Progenitor cell of endocrine pancreas (in vitro differentiated cells): ENCODE measurements around the gene FSTL1. TPM values are rescaled to one million over a fixed set of nuclear protein-coding genes. Genes with fewer than 3 reads are reported as not detected.

Source experiments
- DNase-seq: peaks from one replicate; pipeline ENCODE4 v3.0.0; 2021; ENCODE audit warnings: low spot score; ENCODE audit not compliant: unreplicated experiment
- H3K27ac Mint-ChIP-seq: 2 replicates; pipeline ENCODE4 v1.8.0; 2021; ENCODE audit warnings: mild to moderate bottlenecking, moderate library complexity, mixed read lengths
- H3K27me3 Mint-ChIP-seq: 2 replicates; pipeline ENCODE4 v1.8.0; 2021; ENCODE audit warnings: mixed read lengths
- H3K36me3 Mint-ChIP-seq: 2 replicates; pipeline ENCODE4 v1.8.0; 2022; ENCODE audit warnings: mixed read lengths; ENCODE audit not compliant: insufficient read depth
- H3K4me1 Mint-ChIP-seq: 2 replicates; pipeline ENCODE4 v1.8.0; 2021; ENCODE audit warnings: low read depth, mixed read lengths
- H3K4me3 Mint-ChIP-seq: 2 replicates; pipeline ENCODE4 v1.8.0; 2021; ENCODE audit warnings: low read depth, mild to moderate bottlenecking, moderate library complexity, mixed read lengths
- H3K9me3 Mint-ChIP-seq: 2 replicates; pipeline ENCODE4 v1.8.0; 2021; ENCODE audit warnings: low read depth, mixed read lengths
- total RNA-seq: library from RNA; stranded (reverse); gene quantifications from 2 replicates; pipeline ENCODE4 v1.2.1, GENCODE V29; 2021
- TF ChIP-seq, protein P1 (sequence below): fragments of 200-600 bp; sonication (generic); IDR thresholded peaks from one replicate; pipeline ENCODE4 v1.5.0; 2021; ENCODE audit warnings: antibody characterized with exemption, mild to moderate bottlenecking; ENCODE audit not compliant: unreplicated experiment

Gene FSTL1
- total RNA-seq, 1 donor from 2014 or later, result 210 TPM

DNA sequence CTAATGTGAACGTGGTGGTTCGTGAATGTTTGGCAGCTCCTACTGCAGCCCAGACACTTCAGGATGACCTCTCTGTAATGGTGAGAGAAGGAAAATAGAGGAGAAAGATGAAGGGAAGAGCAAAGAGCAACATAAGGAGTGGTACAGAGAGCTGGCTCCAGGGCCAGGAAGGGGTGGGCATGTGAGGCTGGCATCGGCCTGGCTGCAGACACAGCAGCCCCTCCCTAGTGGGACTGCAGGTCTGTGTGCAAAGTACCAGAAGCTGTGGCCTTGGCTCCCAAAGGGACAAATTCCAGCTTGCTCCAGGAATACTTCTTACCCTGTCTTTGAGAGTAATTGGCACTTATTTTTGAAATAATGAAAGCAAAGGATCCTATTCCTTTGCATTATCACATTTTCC lies 10.0 kb downstream of the FSTL1 start:
- DNase-seq, result no peak
- H3K27ac Mint-ChIP-seq, result no peak overlapping the region
- H3K4me1 Mint-ChIP-seq, result peaks cover 17% of the 10 kb centered on the region
- TF ChIP-seq, protein P1, sequence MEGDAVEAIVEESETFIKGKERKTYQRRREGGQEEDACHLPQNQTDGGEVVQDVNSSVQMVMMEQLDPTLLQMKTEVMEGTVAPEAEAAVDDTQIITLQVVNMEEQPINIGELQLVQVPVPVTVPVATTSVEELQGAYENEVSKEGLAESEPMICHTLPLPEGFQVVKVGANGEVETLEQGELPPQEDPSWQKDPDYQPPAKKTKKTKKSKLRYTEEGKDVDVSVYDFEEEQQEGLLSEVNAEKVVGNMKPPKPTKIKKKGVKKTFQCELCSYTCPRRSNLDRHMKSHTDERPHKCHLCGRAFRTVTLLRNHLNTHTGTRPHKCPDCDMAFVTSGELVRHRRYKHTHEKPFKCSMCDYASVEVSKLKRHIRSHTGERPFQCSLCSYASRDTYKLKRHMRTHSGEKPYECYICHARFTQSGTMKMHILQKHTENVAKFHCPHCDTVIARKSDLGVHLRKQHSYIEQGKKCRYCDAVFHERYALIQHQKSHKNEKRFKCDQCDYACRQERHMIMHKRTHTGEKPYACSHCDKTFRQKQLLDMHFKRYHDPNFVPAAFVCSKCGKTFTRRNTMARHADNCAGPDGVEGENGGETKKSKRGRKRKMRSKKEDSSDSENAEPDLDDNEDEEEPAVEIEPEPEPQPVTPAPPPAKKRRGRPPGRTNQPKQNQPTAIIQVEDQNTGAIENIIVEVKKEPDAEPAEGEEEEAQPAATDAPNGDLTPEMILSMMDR, result no peak
- no peaks in the 10 kb centered on the region for H3K27me3 Mint-ChIP-seq
- H3K36me3 Mint-ChIP-seq, result peaks cover 6% of the 10 kb centered on the region
- no peaks in the 10 kb centered on the region for H3K9me3 Mint-ChIP-seq
- H3K4me3 Mint-ChIP-seq, result no peak overlapping the region

DNA sequence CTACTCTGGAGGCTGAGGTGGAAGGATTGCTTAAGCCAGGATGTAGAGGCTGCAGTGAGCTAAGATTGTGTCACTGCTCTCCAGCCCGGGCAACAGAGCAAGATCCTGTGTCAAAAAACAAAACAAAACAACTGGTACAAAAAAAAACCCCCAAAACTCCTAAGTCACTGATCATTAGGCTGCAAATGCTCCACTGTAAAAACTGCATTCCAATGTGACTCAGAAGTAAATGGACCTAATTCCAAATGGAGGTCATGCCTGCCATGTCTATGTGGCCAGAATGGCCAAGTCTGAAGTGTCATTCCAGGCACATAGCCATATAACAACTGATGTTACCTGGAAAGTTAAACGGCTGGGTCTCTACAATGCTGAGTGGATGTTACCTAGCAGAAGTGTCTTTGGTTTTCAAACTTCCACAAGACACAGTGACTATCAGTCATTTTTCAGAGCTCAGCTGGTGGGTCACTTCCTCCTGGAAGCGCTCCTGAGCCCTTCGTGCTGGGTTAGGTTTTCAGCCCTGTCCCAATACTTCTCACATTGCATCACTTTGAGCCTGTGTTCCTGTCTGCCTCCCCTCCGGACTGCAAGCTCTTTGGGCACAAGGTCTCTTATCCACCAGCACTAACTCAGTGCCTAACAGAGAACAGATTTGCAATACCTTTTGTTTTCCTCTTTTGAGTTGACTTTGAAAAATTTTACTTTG lies 10.6 kb downstream of the FSTL1 start:
- Mint-ChIP-seq H3K27me3 (no peaks in the 10 kb centered on the region), H3K36me3 (peaks cover 10% of the 10 kb centered on the region), H3K9me3 (no peaks in the 10 kb centered on the region), H3K27ac (no peak overlapping the region), H3K4me3 (no peak overlapping the region), H3K4me1 (peaks cover 23% of the 10 kb centered on the region)
- no peak for DNase-seq
- TF ChIP-seq, protein P1, result no peak

DNA sequence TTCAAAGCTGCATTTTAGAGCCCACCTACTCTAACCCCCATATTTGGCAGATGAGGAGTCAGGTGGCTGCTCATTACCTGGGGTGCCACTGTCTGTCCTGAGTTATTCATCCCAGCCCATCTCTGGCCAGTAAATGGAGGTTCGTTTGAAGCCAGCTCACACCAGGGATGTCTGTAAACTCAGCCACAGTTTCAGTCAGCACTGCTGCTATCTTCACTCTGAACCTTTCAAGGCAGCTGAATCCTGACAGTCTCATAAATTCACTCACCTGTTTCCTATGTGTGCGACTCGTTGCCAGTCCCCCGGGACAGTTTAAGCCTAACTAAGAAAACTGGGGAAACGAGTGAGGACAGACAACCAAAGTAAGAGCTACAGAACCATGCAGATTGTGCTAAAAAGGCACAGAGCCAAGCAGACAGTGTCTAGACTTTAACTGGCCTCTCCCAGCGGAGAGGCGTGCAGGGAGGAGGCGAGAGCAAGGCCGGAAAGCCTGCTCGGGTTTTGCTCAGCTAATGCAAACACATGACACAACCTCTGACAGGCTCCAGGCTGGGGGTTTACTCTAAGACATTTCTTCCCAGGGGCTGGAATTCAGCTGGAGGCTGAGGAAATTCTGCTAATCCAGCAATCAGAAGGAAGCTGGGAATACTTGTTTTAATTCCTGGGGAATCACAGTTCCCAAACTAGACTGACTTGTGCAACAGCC lies 12.0 kb downstream of the FSTL1 start:
- Mint-ChIP-seq H3K4me1 (peaks cover 23% of the 10 kb centered on the region), H3K36me3 (peaks cover 12% of the 10 kb centered on the region)
- TF ChIP-seq, protein P1, result no peak

DNA sequence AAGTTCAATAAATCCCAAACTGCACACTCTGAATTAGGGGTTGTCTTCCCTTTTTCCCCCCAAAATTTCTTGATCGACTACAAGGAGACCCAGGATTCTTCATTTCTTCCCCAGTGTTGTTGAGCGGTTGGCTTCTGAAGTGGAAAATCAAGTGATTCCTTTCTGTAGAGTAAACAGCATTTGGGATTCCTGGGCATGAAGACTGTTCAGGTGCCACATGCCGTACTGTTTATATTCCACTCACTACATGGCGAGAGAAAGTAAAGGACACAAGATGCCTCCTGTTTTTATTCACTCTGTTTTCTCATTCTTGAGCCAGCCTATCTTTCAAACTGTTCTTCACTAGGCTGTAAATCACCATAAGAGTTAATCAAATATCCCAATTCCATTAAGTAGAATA lies 12.6 kb downstream of the FSTL1 start:
- DNase-seq, result no peak
- peaks cover 23% of the 10 kb centered on the region for H3K4me1 Mint-ChIP-seq
- no peak overlapping the region for H3K4me3 Mint-ChIP-seq
- no peaks in the 10 kb centered on the region for H3K27me3 Mint-ChIP-seq
- TF ChIP-seq, protein P1, result no peak
- peak overlapping the region; percentile 65 for H3K27ac Mint-ChIP-seq
- peaks cover 16% of the 10 kb centered on the region for H3K36me3 Mint-ChIP-seq
- no peaks in the 10 kb centered on the region for H3K9me3 Mint-ChIP-seq

More for the DNA sequence above, 12.0 kb downstream of the FSTL1 start:
- DNase-seq, result no peak
- Mint-ChIP-seq H3K27me3 (no peaks in the 10 kb centered on the region), H3K9me3 (no peaks in the 10 kb centered on the region), H3K27ac (peak overlapping the region; percentile 65), H3K4me3 (no peak overlapping the region)

DNA sequence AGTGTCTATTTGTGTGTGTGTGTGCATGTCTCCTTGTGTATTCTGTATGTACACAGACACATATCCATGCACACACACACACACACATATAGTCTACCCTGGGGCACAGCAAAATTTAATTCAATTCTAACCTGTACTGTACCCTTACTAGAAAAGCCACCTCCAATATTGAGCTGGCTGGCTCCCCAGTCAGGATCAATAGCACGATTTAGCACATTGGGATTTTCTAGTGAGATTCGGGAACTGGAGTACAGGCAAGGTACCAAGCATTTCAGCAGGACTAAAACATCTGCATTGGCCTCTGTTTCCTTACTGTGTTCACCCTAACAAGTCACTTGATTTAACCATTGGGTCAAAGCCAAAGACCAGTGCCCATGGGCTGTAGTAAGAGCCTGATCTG lies 13.2 kb downstream of the FSTL1 start:
- Mint-ChIP-seq H3K27me3 (no peaks in the 10 kb centered on the region), H3K4me1 (peaks cover 23% of the 10 kb centered on the region), H3K4me3 (no peak overlapping the region), H3K36me3 (peaks cover 16% of the 10 kb centered on the region), H3K27ac (no peak overlapping the region), H3K9me3 (no peaks in the 10 kb centered on the region)
- no peak for DNase-seq
- TF ChIP-seq, protein P1, result no peak
